ENCODE data around the gene DLGAP3. TPM values are rescaled to one million over a fixed set of nuclear protein-coding genes. Genes with fewer than 3 reads are reported as not detected.

DLGAP3 gene
- polyA plus RNA-seq, 2 of the 4 experiments (the other 2 are of a cell fraction): 0.05 TPM; not detected in 1

GRCh38 chr1:34914958-34915357 lies 14.5 kb downstream of the DLGAP3 start:
- FAIRE-seq (no peak), ATAC-seq (no peak), DNase-seq (ENCODE audit: low read depth in 1 of 2, low spot score in 1 of 2) (no peak)
- no peaks in the 10 kb centered on the region for H3K4me1 ChIP-seq
- H3K4me2 ChIP-seq: no peak overlapping the region
- ChIA-PET CTCF (interaction anchor here (1.2 kb wide), 1 partner anchor 48 kb away, joined by 3 read pairs; no protein-coding TSS in a partner anchor), POLR2A (no interaction called here)
- H3K9me3 ChIP-seq: no peaks in the 10 kb centered on the region
- H3K27ac ChIP-seq: no peak overlapping the region
- H3K4me3 ChIP-seq: no peak overlapping the region
- 44% methylated on average over 2 of the region's 2 CpGs for WGBS (ENCODE audit: missing lambda C conversion rate)
- TF ChIP-seq EP300 (IDR thresholded peaks at IDR 0.05): no peak

- H3K9me3 ChIP-seq: no peaks in the 10 kb centered on the region
- H3K27ac ChIP-seq: no peak overlapping the region
- no peak overlapping the region for H3K4me3 ChIP-seq
- ATAC-seq: no peak
- TF ChIP-seq ESRRA (IDR thresholded peaks at IDR 0.05; ENCODE audit: borderline replicate concordance, low read length): no peak
- no peak for TF ChIP-seq ZNF302 (CRISPR knock-in tag; IDR thresholded peaks at IDR 0.05)
- TF ChIP-seq KDM5A (IDR thresholded peaks at IDR 0.05): no peak
- no peak for TF ChIP-seq EHF (CRISPR knock-in tag; IDR thresholded peaks at IDR 0.05)
- TF ChIP-seq BCL3 (IDR thresholded peaks at IDR 0.05): no peak
- TF ChIP-seq JUN (IDR thresholded peaks at IDR 0.05): no peak
- TF ChIP-seq NPAS2 (CRISPR knock-in tag; IDR thresholded peaks at IDR 0.05; ENCODE audit: borderline replicate concordance): no peak
- TF ChIP-seq FOXS1 (CRISPR knock-in tag; IDR thresholded peaks at IDR 0.05): no peak
- no peak overlapping the region for H3K4me2 ChIP-seq
- DNase-seq (ENCODE audit: low read depth in 1 of 2, low spot score in 1 of 2): no peak
- POLR2A ChIA-PET: interaction anchor here (0.7 kb wide), 1 partner anchor 13 kb away, joined by 4 read pairs; no protein-coding TSS in a partner anchor
- WGBS (ENCODE audit: missing lambda C conversion rate): 15% methylated on average over 8 of the region's 8 CpGs
- no peaks in the 10 kb centered on the region for H3K4me1 ChIP-seq
- FAIRE-seq: no peak
- CTCF ChIA-PET: interaction anchor here (1.1 kb wide), 1 partner anchor 15 kb away, joined by 3 read pairs; no protein-coding TSS in a partner anchor
These were observed 18.0 kb downstream of the DLGAP3 start for GRCh38 chr1:34911465-34911864.

GRCh38 chr1:34910425-34910824 lies 19.0 kb downstream of the DLGAP3 start:
- Histone ChIP-seq H3K4me1 (no peaks in the 10 kb centered on the region), H3K4me2 (no peak overlapping the region), H3K27ac (no peak overlapping the region), H3K4me3 (no peak overlapping the region), H3K9me3 (no peaks in the 10 kb centered on the region)
- ATAC-seq: no peak
- TF ChIP-seq JUN (IDR thresholded peaks at IDR 0.05) (no peak), RARB (CRISPR knock-in tag; IDR thresholded peaks at IDR 0.05) (no peak), RFX5 (IDR thresholded peaks at IDR 0.05) (no peak), CHD4 (IDR thresholded peaks at IDR 0.05; ENCODE audit: borderline replicate concordance) (no peak), MAFK (IDR thresholded peaks at IDR 0.05; ENCODE audit: partially characterized antibody) (no peak), PHF8 (IDR thresholded peaks at IDR 0.05; ENCODE audit: borderline replicate concordance, low read depth) (no peak), CTCF (IDR thresholded peaks at IDR 0.05) (no peak)
- ChIA-PET POLR2A (no interaction called here), CTCF (no interaction called here)
- FAIRE-seq: no peak
- WGBS (ENCODE audit: missing lambda C conversion rate): 4% methylated on average over 4 of the region's 4 CpGs
- DNase-seq (ENCODE audit: low read depth in 1 of 2, low spot score in 1 of 2): no peak

DNA sequence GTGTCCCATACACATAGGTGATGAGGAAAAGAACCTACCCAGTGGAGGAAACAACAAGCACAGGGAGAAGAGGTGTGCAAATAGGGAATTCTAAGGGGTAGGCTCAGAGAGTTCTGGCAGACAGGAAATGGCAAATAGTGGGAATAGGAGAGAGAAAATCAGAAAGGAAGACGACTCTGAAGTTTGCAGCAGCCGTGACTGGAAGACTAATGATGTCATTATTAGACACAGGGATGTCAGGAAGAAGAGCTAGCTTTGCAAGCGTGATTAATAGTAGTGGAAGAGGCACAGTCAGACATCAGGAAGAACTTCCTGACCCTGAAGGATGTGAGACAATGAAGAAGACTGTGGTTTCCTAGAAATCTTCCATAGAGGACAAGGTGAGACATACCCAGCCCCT lies 21.1 kb downstream of the DLGAP3 start:
- ATAC-seq: no peak
- CTCF ChIA-PET: no interaction called here
- POLR2A ChIA-PET: no interaction called here

More for the DNA sequence above, 21.1 kb downstream of the DLGAP3 start:
- FAIRE-seq (no peak), DNase-seq (ENCODE audit: low read depth in 1 of 2, low spot score in 1 of 2) (no peak)
- Histone ChIP-seq H3K4me3 (no peak overlapping the region), H3K4me2 (no peak overlapping the region), H3K9me3 (no peaks in the 10 kb centered on the region), H3K4me1 (no peaks in the 10 kb centered on the region), H3K27ac (no peak overlapping the region)
- TF ChIP-seq BHLHE40 (IDR thresholded peaks at IDR 0.05; ENCODE audit: low read depth, low read length): no peak
- no peak for TF ChIP-seq ZC3H11A (IDR thresholded peaks at IDR 0.05)
- TF ChIP-seq, protein P1, sequence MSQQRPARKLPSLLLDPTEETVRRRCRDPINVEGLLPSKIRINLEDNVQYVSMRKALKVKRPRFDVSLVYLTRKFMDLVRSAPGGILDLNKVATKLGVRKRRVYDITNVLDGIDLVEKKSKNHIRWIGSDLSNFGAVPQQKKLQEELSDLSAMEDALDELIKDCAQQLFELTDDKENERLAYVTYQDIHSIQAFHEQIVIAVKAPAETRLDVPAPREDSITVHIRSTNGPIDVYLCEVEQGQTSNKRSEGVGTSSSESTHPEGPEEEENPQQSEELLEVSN (IDR thresholded peaks at IDR 0.05; ENCODE audit: borderline replicate concordance, low read depth): no peak
- TF ChIP-seq HDAC2 (IDR thresholded peaks at IDR 0.05): no peak
- no peak for TF ChIP-seq PHF8 (IDR thresholded peaks at IDR 0.05; ENCODE audit: borderline replicate concordance, low read depth)
- TF ChIP-seq RARB (CRISPR knock-in tag; IDR thresholded peaks at IDR 0.05): no peak
- TF ChIP-seq EHMT2 (IDR thresholded peaks at IDR 0.05; ENCODE audit: low read depth): no peak
- no peak for TF ChIP-seq PBX3 (IDR thresholded peaks at IDR 0.05)
- no peak for TF ChIP-seq CHD2 (IDR thresholded peaks at IDR 0.05; ENCODE audit: low read length, partially characterized antibody)
- 0% methylated on average over 3 of the region's 3 CpGs for WGBS (ENCODE audit: missing lambda C conversion rate)

Measured in A549 (cell line).